Measurements from ENCODE around the gene MMP8.

Gene MMP8

DNA sequence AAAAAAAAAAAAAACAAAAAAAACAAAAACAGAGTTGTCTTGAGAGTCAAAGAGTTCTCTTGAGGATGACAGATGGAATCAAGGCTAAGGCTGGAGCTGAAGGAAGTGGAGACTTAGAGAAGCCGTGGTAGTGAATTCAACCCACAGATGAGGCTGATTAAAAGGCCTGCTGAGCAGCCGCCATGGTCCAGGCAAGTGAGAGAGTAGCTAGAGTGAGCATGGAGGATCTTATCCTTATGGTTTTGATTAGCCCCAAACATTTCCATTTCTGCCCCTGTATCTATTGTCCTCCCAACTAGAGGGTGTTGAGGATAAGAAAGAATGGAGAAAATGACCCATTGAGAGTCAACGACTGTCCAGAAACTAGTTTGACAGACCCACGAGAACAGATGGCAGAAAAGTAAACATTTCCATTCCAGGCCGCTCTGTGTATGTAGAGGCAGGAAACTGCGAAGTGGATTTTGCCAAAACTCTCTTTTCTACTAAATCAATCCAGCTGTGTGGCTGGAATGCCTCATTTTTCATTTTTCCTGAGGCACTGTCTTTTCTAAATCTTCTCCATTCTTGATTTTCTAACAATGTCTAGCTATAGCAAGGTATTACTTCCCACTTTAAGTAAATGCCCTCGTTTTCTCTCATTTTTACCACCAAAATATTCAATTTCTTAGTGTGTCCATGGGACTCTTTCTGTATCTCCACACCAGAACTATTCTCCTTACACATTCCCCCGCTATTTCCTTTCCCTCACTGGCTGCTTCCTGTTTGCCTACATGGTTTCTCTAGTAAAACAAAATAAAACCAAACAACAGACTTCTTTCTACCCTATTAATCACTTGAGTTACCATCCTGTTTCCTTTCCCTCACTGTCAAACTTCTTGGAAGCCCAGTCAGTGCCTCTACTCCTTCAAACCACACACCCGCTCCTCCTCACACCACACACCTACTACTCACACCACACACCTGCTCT, 5.4 kb upstream of the MMP8 start:
- no peak overlapping the region for H3K27ac Mint-ChIP-seq
- H3K4me3 Mint-ChIP-seq, result no peak overlapping the region
- TF ChIP-seq, protein P1, sequence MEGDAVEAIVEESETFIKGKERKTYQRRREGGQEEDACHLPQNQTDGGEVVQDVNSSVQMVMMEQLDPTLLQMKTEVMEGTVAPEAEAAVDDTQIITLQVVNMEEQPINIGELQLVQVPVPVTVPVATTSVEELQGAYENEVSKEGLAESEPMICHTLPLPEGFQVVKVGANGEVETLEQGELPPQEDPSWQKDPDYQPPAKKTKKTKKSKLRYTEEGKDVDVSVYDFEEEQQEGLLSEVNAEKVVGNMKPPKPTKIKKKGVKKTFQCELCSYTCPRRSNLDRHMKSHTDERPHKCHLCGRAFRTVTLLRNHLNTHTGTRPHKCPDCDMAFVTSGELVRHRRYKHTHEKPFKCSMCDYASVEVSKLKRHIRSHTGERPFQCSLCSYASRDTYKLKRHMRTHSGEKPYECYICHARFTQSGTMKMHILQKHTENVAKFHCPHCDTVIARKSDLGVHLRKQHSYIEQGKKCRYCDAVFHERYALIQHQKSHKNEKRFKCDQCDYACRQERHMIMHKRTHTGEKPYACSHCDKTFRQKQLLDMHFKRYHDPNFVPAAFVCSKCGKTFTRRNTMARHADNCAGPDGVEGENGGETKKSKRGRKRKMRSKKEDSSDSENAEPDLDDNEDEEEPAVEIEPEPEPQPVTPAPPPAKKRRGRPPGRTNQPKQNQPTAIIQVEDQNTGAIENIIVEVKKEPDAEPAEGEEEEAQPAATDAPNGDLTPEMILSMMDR (IDR thresholded peaks at IDR 0.05; ENCODE audit: unreplicated experiment in 3 of 3), result no peak
- no peaks in the 10 kb centered on the region for H3K4me1 Mint-ChIP-seq
- H3K27me3 Mint-ChIP-seq (ENCODE audit: low read depth), result no peaks in the 10 kb centered on the region
- H3K9me3 Mint-ChIP-seq, result no peaks in the 10 kb centered on the region
- H3K36me3 Mint-ChIP-seq (ENCODE audit: low read depth), result no peaks in the 10 kb centered on the region

GRCh38 chr11:102727890-102728289, 3.1 kb upstream of the MMP8 start:
- no peaks in the 10 kb centered on the region for H3K27me3 Mint-ChIP-seq (ENCODE audit: low read depth)
- H3K4me3 Mint-ChIP-seq, result no peak overlapping the region
- TF ChIP-seq, protein P1 (IDR thresholded peaks at IDR 0.05; ENCODE audit: unreplicated experiment in 3 of 3), result no peak
- H3K4me1 Mint-ChIP-seq, result no peaks in the 10 kb centered on the region
- H3K27ac Mint-ChIP-seq, result no peak overlapping the region
- H3K9me3 Mint-ChIP-seq, result no peaks in the 10 kb centered on the region
- H3K36me3 Mint-ChIP-seq (ENCODE audit: low read depth), result no peaks in the 10 kb centered on the region

DNA sequence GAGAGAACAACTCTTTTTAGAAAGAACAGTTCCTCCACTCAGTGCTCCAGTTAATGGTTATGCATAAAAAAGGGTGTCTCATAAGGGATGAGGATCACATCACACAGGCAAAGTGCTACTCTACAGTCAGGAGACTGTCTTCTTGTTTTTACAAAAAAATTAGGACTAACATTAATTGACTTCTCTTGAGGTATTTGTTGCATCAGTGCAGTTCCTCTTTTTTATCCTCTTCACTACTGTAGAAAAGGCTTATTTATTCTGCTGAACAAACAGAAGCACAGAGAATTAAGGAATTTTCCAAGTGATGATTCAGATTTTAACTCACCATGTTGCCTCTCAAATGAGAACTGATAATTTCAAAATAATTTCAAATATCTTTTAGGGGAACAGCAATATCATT, 1.9 kb downstream of the MMP8 start:
- Mint-ChIP-seq H3K4me1 (no peaks in the 10 kb centered on the region), H3K36me3 (ENCODE audit: low read depth) (no peaks in the 10 kb centered on the region)
- TF ChIP-seq, protein P1 (IDR thresholded peaks at IDR 0.05; ENCODE audit: unreplicated experiment in 3 of 3), result no peak

DNA sequence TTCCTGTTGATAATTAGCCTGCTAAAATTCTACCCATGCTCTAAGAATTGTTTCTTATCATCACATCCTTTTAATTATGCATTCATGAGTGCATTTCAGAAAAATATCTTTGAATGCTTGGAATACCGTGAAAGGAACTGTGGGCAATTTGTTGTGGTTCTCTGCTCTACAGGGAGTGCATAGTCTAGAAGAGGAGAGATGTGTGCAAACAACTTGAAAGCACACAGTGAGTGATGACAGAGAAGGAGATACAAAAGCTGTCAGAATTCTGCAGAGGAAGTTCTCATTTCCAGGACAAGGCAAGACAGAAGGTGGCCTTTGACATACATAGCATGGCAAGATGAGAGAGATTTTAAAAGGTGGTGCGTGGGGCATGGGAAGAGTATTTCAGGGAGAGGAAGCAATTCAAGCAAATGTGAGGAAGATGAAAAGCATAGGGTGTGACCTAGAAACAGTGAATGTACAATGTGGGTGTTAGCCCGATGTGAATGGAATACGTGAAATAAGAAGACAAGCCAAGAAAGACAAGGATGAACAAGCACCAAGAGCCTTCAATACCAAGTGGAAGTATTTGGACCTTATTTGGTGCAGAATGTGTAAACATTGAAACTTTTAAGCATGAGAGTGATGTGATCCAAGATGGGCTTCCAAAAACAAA, 5.0 kb downstream of the MMP8 start:
- TF ChIP-seq, protein P1 (IDR thresholded peaks at IDR 0.05; ENCODE audit: unreplicated experiment in 3 of 3), result no peak
- Mint-ChIP-seq H3K9me3 (no peaks in the 10 kb centered on the region), H3K27me3 (ENCODE audit: low read depth) (no peaks in the 10 kb centered on the region), H3K4me3 (no peak overlapping the region), H3K36me3 (ENCODE audit: low read depth) (no peaks in the 10 kb centered on the region), H3K27ac (no peak overlapping the region), H3K4me1 (no peaks in the 10 kb centered on the region)

More for the DNA sequence above, 1.9 kb downstream of the MMP8 start:
- Mint-ChIP-seq H3K27ac (no peak overlapping the region), H3K4me3 (no peak overlapping the region), H3K9me3 (no peaks in the 10 kb centered on the region), H3K27me3 (ENCODE audit: low read depth) (no peaks in the 10 kb centered on the region)

DNA sequence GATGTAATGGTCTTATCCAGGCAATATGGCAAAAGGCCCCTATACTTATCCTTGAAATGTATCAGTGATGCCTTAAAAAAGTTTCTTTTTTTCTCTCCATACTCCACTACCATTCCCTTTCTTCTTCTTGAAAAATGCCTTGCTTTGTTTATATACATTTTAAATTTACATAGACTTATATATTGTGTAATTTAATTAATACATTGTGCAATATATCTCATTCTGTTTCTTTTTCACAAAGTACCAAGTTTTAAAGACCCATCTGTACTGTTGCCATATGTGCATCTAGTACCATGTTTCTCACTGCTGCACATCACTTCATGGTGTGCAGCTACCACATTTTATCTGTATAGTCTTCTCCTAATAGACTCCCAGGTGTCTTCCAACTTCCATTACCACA, 7.5 kb downstream of the MMP8 start:
- TF ChIP-seq, protein P1 (IDR thresholded peaks at IDR 0.05; ENCODE audit: unreplicated experiment in 3 of 3), result no peak
- H3K9me3 Mint-ChIP-seq, result no peaks in the 10 kb centered on the region
- H3K36me3 Mint-ChIP-seq (ENCODE audit: low read depth), result no peaks in the 10 kb centered on the region
- no peaks in the 10 kb centered on the region for H3K4me1 Mint-ChIP-seq
- H3K4me3 Mint-ChIP-seq, result no peak overlapping the region
- no peak overlapping the region for H3K27ac Mint-ChIP-seq
- no peaks in the 10 kb centered on the region for H3K27me3 Mint-ChIP-seq (ENCODE audit: low read depth)

Data from nephron (organoid).